ENCODE data around the gene CDC42SE2.

GRCh38 chr5:131382407-131383395, 118.8 kb downstream of the CDC42SE2 start:
- TF ChIP-seq POLR2A (IDR thresholded peaks at IDR 0.05) (no peak), CTCF (IDR thresholded peaks at IDR 0.05) (peak; percentile 20 to 40 (median 32))

Data from right lobe of liver (tissue), 4 donors.